Dendritic cell treated with granulocyte-macrophage colony-stimulating factor and Interleukin-4, amounts not matched to agents 40 ng/mL and 50 ng/mL, for 4 days (primary cell): ENCODE measurements around the gene RNF214.

Source experiments
- H3K27ac Mint-ChIP-seq: one replicate; pipeline ENCODE4 v1.8.0; 2022; ENCODE audit warnings: mild to moderate bottlenecking, mixed read lengths
- H3K27me3 Mint-ChIP-seq: one replicate; pipeline ENCODE4 v1.8.0; 2022; ENCODE audit warnings: mild to moderate bottlenecking, mixed read lengths
- H3K36me3 Mint-ChIP-seq: one replicate; pipeline ENCODE4 v1.8.0; 2022; ENCODE audit warnings: low read depth, mixed read lengths
- H3K4me1 Mint-ChIP-seq: one replicate; pipeline ENCODE4 v1.8.0; 2022; ENCODE audit warnings: low read depth, mixed read lengths
- H3K4me3 Mint-ChIP-seq: one replicate; pipeline ENCODE4 v1.8.0; 2022; ENCODE audit warnings: mild to moderate bottlenecking, moderate library complexity, mixed read lengths
- H3K9me3 Mint-ChIP-seq: one replicate; pipeline ENCODE4 v1.8.0; 2022; ENCODE audit warnings: mixed read lengths
- intact Hi-C: fragments of 100-400 bp; cut with micrococcal nuclease; formaldehyde crosslinking; loops from one replicate; pipeline ENCODE4 v1.15.0; 2022

RNF214 gene

GRCh38 chr11:117214404-117215110, 17.9 kb upstream of the RNF214 start:
- no peaks in the 10 kb centered on the region for H3K27me3 Mint-ChIP-seq
- H3K4me3 Mint-ChIP-seq, result no peak overlapping the region
- H3K27ac Mint-ChIP-seq, result peak overlapping the region; percentile 2
- intact Hi-C loops, result no loop called here
- H3K36me3 Mint-ChIP-seq, result peaks cover 100% of the 10 kb centered on the region
- peaks cover 3% of the 10 kb centered on the region for H3K4me1 Mint-ChIP-seq
- H3K9me3 Mint-ChIP-seq, result no peaks in the 10 kb centered on the region

- intact Hi-C loops, result no loop called here
- peaks cover 25% of the 10 kb centered on the region for H3K4me1 Mint-ChIP-seq
- no peak overlapping the region for H3K27ac Mint-ChIP-seq
Measured at GRCh38 chr11:117217141-117218084, 15.1 kb upstream of the RNF214 start.

GRCh38 chr11:117218133-117218915, 14.1 kb upstream of the RNF214 start:
- peaks cover 100% of the 10 kb centered on the region for H3K36me3 Mint-ChIP-seq
- no peak overlapping the region for H3K27ac Mint-ChIP-seq
- H3K4me3 Mint-ChIP-seq, result no peak overlapping the region
- H3K4me1 Mint-ChIP-seq, result peaks cover 26% of the 10 kb centered on the region
- no peaks in the 10 kb centered on the region for H3K27me3 Mint-ChIP-seq
- intact Hi-C loops, result no loop called here
- H3K9me3 Mint-ChIP-seq, result no peaks in the 10 kb centered on the region

More at GRCh38 chr11:117217141-117218084, 15.1 kb upstream of the RNF214 start:
- Mint-ChIP-seq H3K27me3 (no peaks in the 10 kb centered on the region), H3K36me3 (peaks cover 100% of the 10 kb centered on the region), H3K9me3 (no peaks in the 10 kb centered on the region), H3K4me3 (no peak overlapping the region)

GRCh38 chr11:117219001-117219400, 13.5 kb upstream of the RNF214 start:
- peaks cover 26% of the 10 kb centered on the region for H3K4me1 Mint-ChIP-seq
- no peaks in the 10 kb centered on the region for H3K27me3 Mint-ChIP-seq
- H3K36me3 Mint-ChIP-seq, result peaks cover 100% of the 10 kb centered on the region
- no peaks in the 10 kb centered on the region for H3K9me3 Mint-ChIP-seq
- no peak overlapping the region for H3K27ac Mint-ChIP-seq
- H3K4me3 Mint-ChIP-seq, result no peak overlapping the region
- intact Hi-C loops, result no loop called here

- intact Hi-C loops, result no loop called here
- H3K4me1 Mint-ChIP-seq, result peaks cover 26% of the 10 kb centered on the region
- no peaks in the 10 kb centered on the region for H3K27me3 Mint-ChIP-seq
- no peaks in the 10 kb centered on the region for H3K9me3 Mint-ChIP-seq
- peaks cover 100% of the 10 kb centered on the region for H3K36me3 Mint-ChIP-seq
- H3K4me3 Mint-ChIP-seq, result no peak overlapping the region
- no peak overlapping the region for H3K27ac Mint-ChIP-seq
Measured at GRCh38 chr11:117219455-117219854, 13.0 kb upstream of the RNF214 start.

GRCh38 chr11:117219995-117220394, 12.5 kb upstream of the RNF214 start:
- intact Hi-C loops, result loop anchor here (10.0 kb wide), 1 partner anchor 345 kb away; no protein-coding TSS in a partner anchor
- H3K27me3 Mint-ChIP-seq, result no peaks in the 10 kb centered on the region
- peaks cover 100% of the 10 kb centered on the region for H3K36me3 Mint-ChIP-seq
- peak overlapping the region; percentile 35 for H3K27ac Mint-ChIP-seq
- H3K9me3 Mint-ChIP-seq, result no peaks in the 10 kb centered on the region
- H3K4me3 Mint-ChIP-seq, result no peak overlapping the region
- H3K4me1 Mint-ChIP-seq, result peaks cover 26% of the 10 kb centered on the region

- Mint-ChIP-seq H3K9me3 (no peaks in the 10 kb centered on the region), H3K27ac (peak overlapping the region; percentile 35), H3K36me3 (peaks cover 100% of the 10 kb centered on the region), H3K4me1 (peaks cover 26% of the 10 kb centered on the region), H3K27me3 (no peaks in the 10 kb centered on the region), H3K4me3 (no peak overlapping the region)
- intact Hi-C loops, result loop anchor here (10.0 kb wide), 1 partner anchor 346 kb away; no protein-coding TSS in a partner anchor
Measured at GRCh38 chr11:117220568-117220967, 11.9 kb upstream of the RNF214 start.

GRCh38 chr11:117220999-117221774, 11.3 kb upstream of the RNF214 start:
- intact Hi-C loops, result loop anchor here (10.0 kb wide), 1 partner anchor 346 kb away; no protein-coding TSS in a partner anchor
- peaks cover 26% of the 10 kb centered on the region for H3K4me1 Mint-ChIP-seq
- peaks cover 100% of the 10 kb centered on the region for H3K36me3 Mint-ChIP-seq
- peak overlapping the region; percentile 35 for H3K27ac Mint-ChIP-seq
- no peak overlapping the region for H3K4me3 Mint-ChIP-seq
- H3K9me3 Mint-ChIP-seq, result no peaks in the 10 kb centered on the region
- H3K27me3 Mint-ChIP-seq, result no peaks in the 10 kb centered on the region

- Mint-ChIP-seq H3K9me3 (no peaks in the 10 kb centered on the region), H3K27ac (peak overlapping the region; percentile 35), H3K36me3 (peaks cover 100% of the 10 kb centered on the region), H3K4me1 (peaks cover 26% of the 10 kb centered on the region), H3K4me3 (no peak overlapping the region), H3K27me3 (no peaks in the 10 kb centered on the region)
- intact Hi-C loops, result loop anchor here (10.0 kb wide), 1 partner anchor 347 kb away; no protein-coding TSS in a partner anchor
Measured at GRCh38 chr11:117221775-117222517, 10.5 kb upstream of the RNF214 start.

- Mint-ChIP-seq H3K4me1 (peaks cover 26% of the 10 kb centered on the region), H3K36me3 (peaks cover 100% of the 10 kb centered on the region), H3K9me3 (no peaks in the 10 kb centered on the region), H3K27ac (no peak overlapping the region), H3K4me3 (no peak overlapping the region), H3K27me3 (no peaks in the 10 kb centered on the region)
- intact Hi-C loops, result loop anchor here (10.0 kb wide), 1 partner anchor 348 kb away; no protein-coding TSS in a partner anchor
Measured at GRCh38 chr11:117222991-117223740, 9.3 kb upstream of the RNF214 start.

GRCh38 chr11:117223741-117224689, 8.5 kb upstream of the RNF214 start:
- no peak overlapping the region for H3K4me3 Mint-ChIP-seq
- intact Hi-C loops, result loop anchor here (10.0 kb wide), 1 partner anchor 349 kb away; no protein-coding TSS in a partner anchor

More at GRCh38 chr11:117223741-117224689, 8.5 kb upstream of the RNF214 start:
- no peaks in the 10 kb centered on the region for H3K9me3 Mint-ChIP-seq
- H3K36me3 Mint-ChIP-seq, result peaks cover 100% of the 10 kb centered on the region
- peaks cover 26% of the 10 kb centered on the region for H3K4me1 Mint-ChIP-seq
- no peak overlapping the region for H3K27ac Mint-ChIP-seq
- H3K27me3 Mint-ChIP-seq, result no peaks in the 10 kb centered on the region
